Neuronal stem cell (in vitro differentiated cells): Measurements from ENCODE around the gene CASP2.
A peak's percentile ranks its signal among the peaks of the same experiment; 100 is the strongest.

Experiments
- DNase-seq: peaks from one replicate; pipeline ENCODE4 v3.0.0-alpha.2; 2013; ENCODE audit warnings: low spot score
- H2AFZ ChIP-seq: one replicate; pipeline ENCODE4 v1.6.1; 2013; ENCODE audit warnings: mild to moderate bottlenecking, low read length, inconsistent platforms
- H2AK5ac ChIP-seq: 2 replicates; pipeline ENCODE4 v1.6.1; 2013; ENCODE audit warnings: low read depth, mild to moderate bottlenecking, inconsistent platforms, low read length, moderate library complexity, mixed read lengths
- H2BK120ac ChIP-seq: 2 replicates; pipeline ENCODE4 v1.6.1; 2013; ENCODE audit warnings: low read depth, mild to moderate bottlenecking, inconsistent platforms, low read length, moderate library complexity, mixed read lengths
- H2BK12ac ChIP-seq: one replicate; pipeline ENCODE4 v1.6.1; 2013; ENCODE audit warnings: low read length, inconsistent platforms
- H2BK15ac ChIP-seq: 2 replicates; pipeline ENCODE4 v1.6.1; 2013; ENCODE audit warnings: mild to moderate bottlenecking, low read length, inconsistent platforms, mixed read lengths
- H2BK5ac ChIP-seq: one replicate; pipeline ENCODE4 v1.6.1; 2013; ENCODE audit warnings: inconsistent platforms, mild to moderate bottlenecking, low read length, moderate library complexity
- H3K14ac ChIP-seq: one replicate; pipeline ENCODE4 v1.6.1; 2013; ENCODE audit warnings: low read length, inconsistent platforms
- H3K18ac ChIP-seq: 2 replicates; pipeline ENCODE4 v1.6.1; 2013; ENCODE audit warnings: low read length, inconsistent platforms
- H3K23ac ChIP-seq: 2 replicates; pipeline ENCODE4 v1.6.1; 2013; ENCODE audit warnings: low read depth, mild to moderate bottlenecking, mixed read lengths, low read length, inconsistent platforms; ENCODE audit not compliant: poor library complexity
- H3K27ac ChIP-seq: replicated peaks from 3 replicates; pipeline ENCODE4 v1.5.1; 2013; ENCODE audit warnings: low read length, inconsistent platforms
- H3K27me3 ChIP-seq, 3 experiments: 2 replicates each; pipeline ENCODE4 v1.6.1; 2013; ENCODE audit warnings: low read length in 3 of 3, mild to moderate bottlenecking in 2 of 3, inconsistent platforms in 1 of 3, low read depth in 1 of 3, mixed read lengths in 1 of 3, moderate library complexity in 1 of 3; ENCODE audit not compliant: control insufficient read depth in 3 of 3, insufficient read depth in 3 of 3
- H3K36me3 ChIP-seq, 2 donors: replicated peaks in 1 of 2; 2 replicates each; pipeline ENCODE4 v1.6.1; 2013; ENCODE audit warnings: low read length in 2 of 2; ENCODE audit not compliant: control insufficient read depth in 2 of 2, insufficient read depth in 2 of 2
- H3K4ac ChIP-seq: 2 replicates; pipeline ENCODE4 v1.6.1; 2013; ENCODE audit warnings: inconsistent platforms, mild to moderate bottlenecking, low read length, moderate library complexity
- H3K4me1 ChIP-seq, 2 donors: 1 replicate in 1 of 2; 2 replicates in 1 of 2; pipeline ENCODE4 v1.6.1; 2013; ENCODE audit warnings: low read length in 2 of 2, low read depth in 1 of 2; ENCODE audit not compliant: control insufficient read depth in 2 of 2, insufficient read depth in 1 of 2
- H3K4me2 ChIP-seq: one replicate; pipeline ENCODE4 v1.6.1; 2013; ENCODE audit warnings: mild to moderate bottlenecking, low read length, inconsistent platforms; ENCODE audit not compliant: insufficient read depth, poor library complexity, severe bottlenecking
- H3K4me3 ChIP-seq, 2 donors: 2 replicates each; pipeline ENCODE4 v1.5.1; 2013; ENCODE audit warnings: low read length in 2 of 2, mild to moderate bottlenecking in 2 of 2, inconsistent platforms in 1 of 2, moderate library complexity in 1 of 2
- H3K79me1 ChIP-seq: one replicate; pipeline ENCODE4 v1.6.1; 2013; ENCODE audit warnings: low read depth, mild to moderate bottlenecking, inconsistent platforms, low read length, moderate library complexity
- H3K9ac ChIP-seq: one replicate; pipeline ENCODE4 v1.6.1; 2013; ENCODE audit warnings: mild to moderate bottlenecking, low read depth, low read length, inconsistent platforms; ENCODE audit not compliant: poor library complexity
- H3K9me3 ChIP-seq, 2 donors: replicated peaks in 1 of 2; 2 replicates each; pipeline versions ENCODE3 to v1.6.1; 2013; ENCODE audit warnings: low read length in 2 of 2, mild to moderate bottlenecking in 2 of 2, inconsistent platforms in 1 of 2, low read depth in 1 of 2, mixed read lengths in 1 of 2, moderate library complexity in 1 of 2; ENCODE audit not compliant: control insufficient read depth in 2 of 2, insufficient read depth in 1 of 2
- H4K8ac ChIP-seq: one replicate; pipeline ENCODE4 v1.6.1; 2013; ENCODE audit warnings: low read depth, mild to moderate bottlenecking, inconsistent platforms, low read length, moderate library complexity
- H4K91ac ChIP-seq: one replicate; pipeline ENCODE4 v1.6.1; 2013; ENCODE audit warnings: low read length, low read depth, mild to moderate bottlenecking, inconsistent platforms; ENCODE audit not compliant: poor library complexity
- WGBS, 2 donors: extraction: QIAGEN DNeasy Blood & Tissue Kit; methylation state at CpG; one replicate each; pipeline ENCODE4 v1.1.7; 2013; ENCODE audit warnings: missing lambda C conversion rate in 2 of 2, mixed read lengths in 1 of 2; ENCODE audit not compliant: insufficient read length in 2 of 2, insufficient replicate concordance in 1 of 2; ENCODE audit errors: extremely low coverage in 2 of 2; 5-methylcytosine and 5-hydroxymethylcytosine counted together

Gene CASP2

DNA sequence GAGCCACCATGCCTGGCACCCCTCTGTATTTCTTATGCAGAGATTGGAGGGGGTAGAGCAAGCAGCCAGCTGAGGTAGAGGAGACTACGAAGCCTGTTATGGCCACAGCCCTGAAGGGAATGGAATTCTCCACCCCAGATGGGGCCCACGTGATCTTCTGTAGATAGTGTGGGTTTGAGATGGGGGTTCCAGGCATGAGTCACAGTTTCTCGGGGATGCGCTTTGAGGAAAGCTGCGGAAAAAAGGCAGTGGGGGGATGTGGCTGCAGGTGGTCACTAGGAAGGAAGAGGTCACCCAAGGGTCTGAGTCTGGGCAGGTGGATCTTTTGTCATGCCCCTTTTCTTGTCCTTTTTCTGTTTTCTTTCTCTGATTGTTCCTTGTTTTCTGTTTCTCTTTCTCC, 62.9 kb downstream of the CASP2 start:
- DNase-seq = no peak
- no peak overlapping the region for H4K91ac ChIP-seq
- no CpG with 5 or more reads among the region's 5 CpGs for WGBS, 2 donors
- peaks cover 19 to 24% of the 10 kb centered on the region in 2 donors for H3K4me1 ChIP-seq
- no peak overlapping the region for H3K4ac ChIP-seq
- peaks cover 0 to 22% (median 0%) of the 10 kb centered on the region in 3 experiments for H3K27me3 ChIP-seq
- H3K14ac ChIP-seq = no peak overlapping the region
- H3K9me3 ChIP-seq = no peaks in the 10 kb centered on the region
- H4K8ac ChIP-seq = no peak overlapping the region
- no peak overlapping the region for H2AFZ ChIP-seq
- no peak overlapping the region for H2BK15ac ChIP-seq
- no peak overlapping the region for H2BK12ac ChIP-seq
- H3K18ac ChIP-seq = no peak overlapping the region
- no peak overlapping the region for H3K4me2 ChIP-seq
- no peak overlapping the region for H3K9ac ChIP-seq
- H2AK5ac ChIP-seq = no peak overlapping the region
- peaks cover 2% of the 10 kb centered on the region for H3K79me1 ChIP-seq
- H3K23ac ChIP-seq = no peak overlapping the region
- no peak overlapping the region for H2BK5ac ChIP-seq
- H3K4me3 ChIP-seq = no peak overlapping the region
- H3K36me3 ChIP-seq = peaks cover 11 to 14% of the 10 kb centered on the region in 2 donors
- H2BK120ac ChIP-seq = no peak overlapping the region
- H3K27ac ChIP-seq = no peak overlapping the region

DNA sequence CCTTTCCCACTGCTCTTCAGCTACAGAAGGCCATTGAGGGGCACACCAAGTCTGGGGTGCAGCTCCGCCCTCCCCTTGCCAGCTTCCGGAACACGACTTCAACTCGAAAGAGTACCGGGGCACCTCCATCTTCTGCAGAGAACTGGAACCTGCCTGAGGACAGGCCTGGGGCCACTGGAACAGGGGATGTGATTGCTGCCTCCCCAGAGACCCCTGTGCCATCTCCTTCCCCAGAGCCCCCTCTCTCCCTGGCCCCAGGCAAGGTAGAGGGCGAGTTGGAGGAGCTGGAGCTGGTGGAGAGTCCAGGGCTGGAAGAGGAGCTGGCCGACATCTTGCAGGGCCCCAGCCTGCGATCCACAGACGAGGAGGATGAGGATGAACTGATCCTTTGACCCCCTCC, 63.4 kb downstream of the CASP2 start:
- no peak overlapping the region for H3K9ac ChIP-seq
- WGBS, 2 donors = no CpG with 5 or more reads among the region's 9 CpGs
- no peak overlapping the region for H2BK15ac ChIP-seq

DNA sequence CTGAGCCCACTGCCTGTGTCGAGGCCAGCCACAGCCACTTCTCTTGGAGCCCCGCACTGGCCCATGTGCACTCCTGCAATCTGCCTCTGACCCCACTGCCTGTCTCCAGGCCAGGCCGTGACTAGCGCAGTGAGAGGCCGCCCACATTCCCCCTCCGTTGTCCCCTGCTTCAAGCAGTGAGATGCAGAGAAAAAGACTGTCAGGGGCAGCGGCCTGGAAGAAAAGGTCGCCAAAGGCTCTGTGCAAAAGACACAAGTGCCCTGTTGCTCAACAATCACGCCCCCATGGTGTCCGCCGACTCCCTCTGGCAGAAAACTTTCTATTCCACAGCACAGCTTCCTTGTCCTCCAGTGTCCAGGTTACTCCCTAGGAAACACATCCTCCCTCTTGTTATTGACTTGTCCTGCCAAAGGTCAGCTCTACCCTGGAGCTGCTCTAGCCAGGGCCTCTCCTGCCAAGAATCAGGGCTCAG, 64.4 kb downstream of the CASP2 start:
- no peak overlapping the region for H4K8ac ChIP-seq
- no peak overlapping the region for H3K4ac ChIP-seq
- no peak overlapping the region for H2BK5ac ChIP-seq
- no peak overlapping the region for H2BK12ac ChIP-seq
- no peak overlapping the region for H4K91ac ChIP-seq
- H2BK120ac ChIP-seq = no peak overlapping the region
- peak; percentile 75 for DNase-seq
- H3K36me3 ChIP-seq = peaks cover 24 to 25% of the 10 kb centered on the region in 2 donors
- H3K4me2 ChIP-seq = no peak overlapping the region
- H2AK5ac ChIP-seq = no peak overlapping the region
- H3K27me3 ChIP-seq = peaks cover 0 to 13% (median 0%) of the 10 kb centered on the region in 3 experiments
- H3K4me3 ChIP-seq = peak overlapping the region in 1 of 2 donors; percentile 13
- H2AFZ ChIP-seq = peak overlapping the region; percentile 54
- no peak overlapping the region for H3K23ac ChIP-seq
- H3K9ac ChIP-seq = peak overlapping the region; percentile 65
- no peak overlapping the region for H3K14ac ChIP-seq
- no peak overlapping the region for H2BK15ac ChIP-seq
- H3K9me3 ChIP-seq = no peaks in the 10 kb centered on the region
- peak overlapping the region; percentile 79 for H3K27ac ChIP-seq
- H3K4me1 ChIP-seq = peaks cover 19 to 24% of the 10 kb centered on the region in 2 donors
- WGBS, 2 donors = no CpG with 5 or more reads among the region's 11 CpGs
- H3K79me1 ChIP-seq = peaks cover 2% of the 10 kb centered on the region
- H3K18ac ChIP-seq = peak overlapping the region; percentile 80

More for the DNA sequence above, 63.4 kb downstream of the CASP2 start:
- Histone ChIP-seq H2AK5ac (peak overlapping the region; percentile 14), H4K91ac (no peak overlapping the region), H3K79me1 (peaks cover 2% of the 10 kb centered on the region), H3K14ac (no peak overlapping the region), H2AFZ (no peak overlapping the region), H3K27me3 (peaks cover 0 to 18% (median 0%) of the 10 kb centered on the region in 3 experiments), H4K8ac (no peak overlapping the region), H3K27ac (no peak overlapping the region), H3K4me1 (peaks cover 19 to 24% of the 10 kb centered on the region in 2 donors), H3K36me3 (peaks cover 16 to 18% of the 10 kb centered on the region in 2 donors), H3K18ac (peak overlapping the region; percentile 69), H3K4me3 (no peak overlapping the region), H3K4ac (no peak overlapping the region), H3K4me2 (no peak overlapping the region), H2BK12ac (no peak overlapping the region), H3K9me3 (no peaks in the 10 kb centered on the region), H3K23ac (no peak overlapping the region), H2BK120ac (no peak overlapping the region), H2BK5ac (no peak overlapping the region)
- DNase-seq = no peak

- Histone ChIP-seq H3K4me1 (peaks cover 19 to 24% of the 10 kb centered on the region in 2 donors), H3K18ac (no peak overlapping the region), H3K27ac (no peak overlapping the region), H3K4me3 (no peak overlapping the region), H3K27me3 (peaks cover 0 to 5% (median 0%) of the 10 kb centered on the region in 3 experiments), H2BK120ac (no peak overlapping the region), H3K4ac (no peak overlapping the region), H2BK12ac (no peak overlapping the region), H2AK5ac (no peak overlapping the region), H3K79me1 (peaks cover 2% of the 10 kb centered on the region), H4K8ac (no peak overlapping the region), H2BK5ac (no peak overlapping the region), H3K36me3 (peaks cover 33 to 36% of the 10 kb centered on the region in 2 donors), H3K23ac (no peak overlapping the region), H3K9me3 (no peaks in the 10 kb centered on the region), H3K9ac (no peak overlapping the region), H2AFZ (no peak overlapping the region), H4K91ac (no peak overlapping the region), H2BK15ac (no peak overlapping the region), H3K14ac (no peak overlapping the region), H3K4me2 (no peak overlapping the region)
- WGBS, 2 donors = no CpG with 5 or more reads among the region's 8 CpGs
- no peak for DNase-seq
These were observed 66.2 kb downstream of the CASP2 start for GRCh38 chr7:143354376-143354775.
